22Rv1 (cell line): ENCODE data around the gene DNAH1.

ENCODE experiments used
- ZFX ChIP-seq: fragments of 450-650 bp; IDR thresholded peaks from 2 replicates; pipeline ENCODE4 v1.6.1; 2017; ENCODE audit warnings: antibody characterized with exemption, borderline replicate concordance
- TF ChIP-seq, protein P1 (sequence below): fragments of 450-650 bp; IDR thresholded peaks from 2 replicates; pipeline ENCODE4 v1.5.1; 2017; ENCODE audit warnings: mild to moderate bottlenecking

DNA sequence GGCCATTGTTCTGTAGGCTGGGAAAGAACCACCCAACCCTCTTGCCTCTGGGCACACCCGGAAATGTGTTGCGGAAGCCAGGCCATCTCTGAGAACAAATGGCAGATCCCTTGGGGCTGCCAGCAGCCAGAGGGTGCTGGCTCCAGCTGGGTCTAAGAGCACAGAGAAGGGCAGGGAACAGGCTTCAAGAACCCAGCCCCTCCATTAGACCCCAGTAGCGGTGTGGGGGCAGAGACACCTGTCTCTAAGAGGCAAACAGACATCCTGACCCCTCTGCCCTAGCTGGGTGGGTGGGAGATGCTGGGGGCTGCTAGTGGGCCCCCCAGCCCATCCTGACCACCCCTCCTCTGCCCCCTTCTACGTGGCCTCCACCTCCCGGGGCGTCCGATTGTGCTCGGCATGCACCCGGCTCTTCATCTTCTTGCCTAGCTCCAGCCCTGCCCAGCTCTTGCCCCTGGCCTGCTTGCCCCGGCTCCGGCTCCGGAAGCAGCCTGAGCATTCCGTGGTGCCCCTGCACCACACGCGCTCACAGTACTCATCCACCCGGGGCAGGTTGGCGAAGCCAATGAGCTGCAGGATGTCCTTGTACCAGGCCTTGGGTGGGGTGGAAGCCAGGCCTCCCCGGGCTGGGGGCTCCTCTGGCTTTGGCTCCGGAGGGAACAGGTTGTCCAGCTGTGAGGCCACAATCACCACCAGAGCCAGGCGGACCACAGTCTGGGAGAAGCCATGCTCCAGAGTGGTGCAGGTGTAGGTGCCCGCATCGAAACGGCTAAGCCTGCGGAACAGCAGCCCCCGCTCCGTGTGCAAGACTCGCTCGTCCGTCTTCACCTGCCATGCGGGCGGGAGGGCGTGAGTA, 119.4 kb downstream of the DNAH1 start:
- TF ChIP-seq, protein P1, sequence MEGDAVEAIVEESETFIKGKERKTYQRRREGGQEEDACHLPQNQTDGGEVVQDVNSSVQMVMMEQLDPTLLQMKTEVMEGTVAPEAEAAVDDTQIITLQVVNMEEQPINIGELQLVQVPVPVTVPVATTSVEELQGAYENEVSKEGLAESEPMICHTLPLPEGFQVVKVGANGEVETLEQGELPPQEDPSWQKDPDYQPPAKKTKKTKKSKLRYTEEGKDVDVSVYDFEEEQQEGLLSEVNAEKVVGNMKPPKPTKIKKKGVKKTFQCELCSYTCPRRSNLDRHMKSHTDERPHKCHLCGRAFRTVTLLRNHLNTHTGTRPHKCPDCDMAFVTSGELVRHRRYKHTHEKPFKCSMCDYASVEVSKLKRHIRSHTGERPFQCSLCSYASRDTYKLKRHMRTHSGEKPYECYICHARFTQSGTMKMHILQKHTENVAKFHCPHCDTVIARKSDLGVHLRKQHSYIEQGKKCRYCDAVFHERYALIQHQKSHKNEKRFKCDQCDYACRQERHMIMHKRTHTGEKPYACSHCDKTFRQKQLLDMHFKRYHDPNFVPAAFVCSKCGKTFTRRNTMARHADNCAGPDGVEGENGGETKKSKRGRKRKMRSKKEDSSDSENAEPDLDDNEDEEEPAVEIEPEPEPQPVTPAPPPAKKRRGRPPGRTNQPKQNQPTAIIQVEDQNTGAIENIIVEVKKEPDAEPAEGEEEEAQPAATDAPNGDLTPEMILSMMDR: no peak
- TF ChIP-seq ZFX: no peak
